Measurements from ENCODE around the gene BRD7. TPM values are rescaled to one million over a fixed set of nuclear protein-coding genes. Genes with fewer than 3 reads are reported as not detected.
A peak's percentile ranks its signal among the peaks of the same experiment; 100 is the strongest.

BRD7 gene
- total RNA-seq, 1 experiment from 2014 or later = 40.0 TPM

DNA sequence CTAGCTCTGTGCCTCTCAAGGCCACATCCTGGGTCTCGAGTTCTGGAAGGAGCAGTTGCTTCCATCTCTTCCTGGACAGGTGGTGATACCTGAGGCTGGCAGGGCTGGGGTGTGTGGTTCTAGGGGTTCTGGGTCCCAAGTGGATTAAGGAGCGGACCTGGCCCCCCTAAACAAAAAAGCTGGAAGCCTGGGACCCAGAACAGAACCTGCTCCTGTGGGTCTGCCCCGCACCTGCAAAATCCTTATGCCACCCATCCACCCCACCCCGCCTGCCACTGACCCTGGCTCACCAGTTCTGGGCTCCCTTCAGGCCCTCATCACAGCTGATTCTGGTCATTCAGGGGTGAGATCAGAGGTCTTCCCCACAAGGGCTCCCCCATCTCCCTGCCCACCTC lies 57.7 kb downstream of the BRD7 start:
- ATAC-seq (0 out of 2 replicates have a peak, but pooled peaks have one; percentile 7), DNase-seq (no peak)
- Histone ChIP-seq H3K9ac (ENCODE audit: low read length) (no peak overlapping the region), H3K9me3 (ENCODE audit: low read length) (no peaks in the 10 kb centered on the region), H3K79me2 (ENCODE audit: low read length) (no peaks in the 10 kb centered on the region), H3K27ac (ENCODE audit: low read length) (no peak overlapping the region), H3K4me3 (ENCODE audit: low read length) (no peak overlapping the region), H3K36me3 (ENCODE audit: low read depth, low read length) (peaks cover 9% of the 10 kb centered on the region), H2AFZ (ENCODE audit: low read length) (no peak overlapping the region), H3K4me2 (ENCODE audit: low read length) (no peak overlapping the region), H3F3A (ENCODE audit: low read length, unreplicated experiment) (no peaks in the 10 kb centered on the region), H3K9me2 (replicated peaks; ENCODE audit: low read length) (no peaks in the 10 kb centered on the region), H4K20me1 (ENCODE audit: low read length) (no peaks in the 10 kb centered on the region), H3K27me3 (ENCODE audit: low read length) (no peaks in the 10 kb centered on the region), H3K4me1 (ENCODE audit: insufficient read depth, low read length) (peaks cover 4% of the 10 kb centered on the region; the same call in 1 of the 2 replicates)
- TSS peak; percentile 18 for BruUV-seq (replicated peaks)
- TF ChIP-seq EZH2phosphoT487 (IDR thresholded peaks at IDR 0.05; ENCODE audit: borderline replicate concordance, low read length) (no peak), EZH2 (IDR thresholded peaks at IDR 0.05; ENCODE audit: low read length, unreplicated experiment) (no peak)
- TF ChIP-seq, protein P1, sequence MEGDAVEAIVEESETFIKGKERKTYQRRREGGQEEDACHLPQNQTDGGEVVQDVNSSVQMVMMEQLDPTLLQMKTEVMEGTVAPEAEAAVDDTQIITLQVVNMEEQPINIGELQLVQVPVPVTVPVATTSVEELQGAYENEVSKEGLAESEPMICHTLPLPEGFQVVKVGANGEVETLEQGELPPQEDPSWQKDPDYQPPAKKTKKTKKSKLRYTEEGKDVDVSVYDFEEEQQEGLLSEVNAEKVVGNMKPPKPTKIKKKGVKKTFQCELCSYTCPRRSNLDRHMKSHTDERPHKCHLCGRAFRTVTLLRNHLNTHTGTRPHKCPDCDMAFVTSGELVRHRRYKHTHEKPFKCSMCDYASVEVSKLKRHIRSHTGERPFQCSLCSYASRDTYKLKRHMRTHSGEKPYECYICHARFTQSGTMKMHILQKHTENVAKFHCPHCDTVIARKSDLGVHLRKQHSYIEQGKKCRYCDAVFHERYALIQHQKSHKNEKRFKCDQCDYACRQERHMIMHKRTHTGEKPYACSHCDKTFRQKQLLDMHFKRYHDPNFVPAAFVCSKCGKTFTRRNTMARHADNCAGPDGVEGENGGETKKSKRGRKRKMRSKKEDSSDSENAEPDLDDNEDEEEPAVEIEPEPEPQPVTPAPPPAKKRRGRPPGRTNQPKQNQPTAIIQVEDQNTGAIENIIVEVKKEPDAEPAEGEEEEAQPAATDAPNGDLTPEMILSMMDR (conservative IDR thresholded peaks at IDR 0.05; ENCODE audit: low read depth, low read length) = no peak
- CTCF ChIA-PET = no interaction called here
- intact Hi-C loops (cut with micrococcal nuclease) = no loop called here
- POLR2A ChIA-PET (ENCODE audit: unreplicated experiment) = no interaction called here

DNA sequence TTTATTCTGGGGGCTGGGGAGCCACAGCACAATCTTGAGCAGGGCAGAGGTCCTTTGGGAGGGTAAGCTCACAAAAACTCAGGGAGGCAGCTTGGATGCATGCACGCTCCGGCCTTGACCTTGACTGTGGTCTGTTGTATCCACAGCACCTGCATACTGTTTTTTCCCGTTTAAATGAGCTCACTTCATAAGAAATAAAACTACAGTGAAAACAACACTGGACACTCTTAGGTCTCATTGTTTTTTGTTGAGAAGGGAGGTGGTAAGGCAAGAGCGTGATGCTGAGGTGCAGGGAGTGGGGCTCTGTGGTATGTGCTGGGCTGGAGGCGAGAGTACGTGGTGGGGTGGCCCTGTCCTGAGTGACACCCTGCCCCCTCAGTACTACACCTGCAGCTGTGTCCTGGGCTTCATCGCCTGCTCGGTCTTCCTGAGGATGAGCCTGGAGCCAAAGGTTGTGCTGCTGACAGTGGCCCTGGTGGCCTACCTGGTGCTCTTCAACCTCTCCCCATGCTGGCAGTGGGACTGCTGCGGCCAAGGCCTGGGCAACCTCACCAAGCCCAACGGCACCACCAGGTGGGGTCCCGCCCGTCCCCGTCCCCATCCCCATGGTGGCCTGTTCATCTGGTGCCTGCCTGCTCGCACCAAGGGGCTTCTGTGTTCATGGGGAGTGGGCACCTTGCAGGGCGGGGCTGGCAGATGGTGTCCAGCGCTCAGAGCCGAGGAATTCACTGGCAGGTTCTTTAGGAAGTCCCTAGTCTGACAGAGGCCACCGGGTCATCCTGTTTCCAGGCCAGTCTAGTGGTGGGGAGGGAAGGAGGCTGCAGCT lies 58.3 kb downstream of the BRD7 start:
- DNase-seq (no peak), ATAC-seq (peak; percentile 20)
- no TSS peak for BruUV-seq (replicated peaks)
- Histone ChIP-seq H3K27ac (ENCODE audit: low read length) (no peak overlapping the region), H3K4me1 (ENCODE audit: insufficient read depth, low read length) (peaks cover 4% of the 10 kb centered on the region; the same call in 1 of the 2 replicates), H3K4me3 (ENCODE audit: low read length) (no peak overlapping the region), H3K27me3 (ENCODE audit: low read length) (no peaks in the 10 kb centered on the region), H3F3A (ENCODE audit: low read length, unreplicated experiment) (no peaks in the 10 kb centered on the region), H3K9me2 (replicated peaks; ENCODE audit: low read length) (no peaks in the 10 kb centered on the region), H3K9ac (ENCODE audit: low read length) (no peak overlapping the region), H2AFZ (ENCODE audit: low read length) (no peak overlapping the region), H3K36me3 (ENCODE audit: low read depth, low read length) (peaks cover 9% of the 10 kb centered on the region), H4K20me1 (ENCODE audit: low read length) (no peaks in the 10 kb centered on the region), H3K4me2 (ENCODE audit: low read length) (no peak overlapping the region), H3K79me2 (ENCODE audit: low read length) (no peaks in the 10 kb centered on the region), H3K9me3 (ENCODE audit: low read length) (no peaks in the 10 kb centered on the region)
- ChIA-PET CTCF (no interaction called here), POLR2A (ENCODE audit: unreplicated experiment) (no interaction called here)
- intact Hi-C loops (cut with micrococcal nuclease) = no loop called here
- TF ChIP-seq EZH2phosphoT487 (IDR thresholded peaks at IDR 0.05; ENCODE audit: borderline replicate concordance, low read length) (no peak), EZH2 (IDR thresholded peaks at IDR 0.05; ENCODE audit: low read length, unreplicated experiment) (no peak)
- TF ChIP-seq, protein P1 (conservative IDR thresholded peaks at IDR 0.05; ENCODE audit: low read depth, low read length) = no peak

All from PC-3 (cell line).